IMR-90 (cell line): Measurements from ENCODE around the gene MYO9A. TPM values are rescaled to one million over a fixed set of nuclear protein-coding genes. Genes with fewer than 3 reads are reported as not detected.

Source experiments
- ATAC-seq: fragments of 200-7000 bp; cut with Tn5 transposase; 2 replicates; pipeline ENCODE4 v1.9.1; 2020; ENCODE audit warnings: low read depth, mild to moderate bottlenecking, moderate library complexity
- BruUV-seq: library from RNA; stranded (reverse); fragments of 400-500 nt; replicated peaks from 2 replicates; lab custom pipeline; 2021; lab: Mats Ljungman, UMichigan
- CTCF ChIA-PET: fragments of 300-600 bp; formaldehyde crosslinking; extraction: SDS; loops from one replicate; lab custom pipeline; 2021; ENCODE audit warnings: antibody characterized with exemption; lab: Yijun Ruan, JAX
- POLR2A ChIA-PET: fragments of 300-600 bp; sonication (Branson Sonifier 250); formaldehyde crosslinking; loops from one replicate; lab custom pipeline; 2022; ENCODE audit warnings: antibody characterized with exemption; ENCODE audit not compliant: unreplicated experiment; lab: Charles Lee
- DNase-seq: peaks from one replicate; pipeline ENCODE4 v3.0.0; 2013
- H2AFZ ChIP-seq: replicated peaks from 2 replicates; pipeline ENCODE3; 2013; ENCODE audit warnings: low read length, mild to moderate bottlenecking; ENCODE audit not compliant: poor library complexity
- H2AK5ac ChIP-seq: 2 replicates; pipeline ENCODE4 v1.6.1; 2013; ENCODE audit warnings: low read depth, low read length, inconsistent platforms
- H2AK9ac ChIP-seq: replicated peaks from 2 replicates; pipeline ENCODE3; 2013; ENCODE audit warnings: mild to moderate bottlenecking, low read depth, low read length, moderate library complexity; ENCODE audit not compliant: poor library complexity
- H2BK120ac ChIP-seq: 2 replicates; pipeline ENCODE4 v1.6.1; 2013; ENCODE audit warnings: low read depth, low read length, inconsistent platforms
- H2BK15ac ChIP-seq: 3 replicates; pipeline ENCODE4 v1.6.1; 2013; ENCODE audit warnings: low read depth, low read length, inconsistent platforms
- H2BK20ac ChIP-seq: 2 replicates; pipeline ENCODE4 v1.6.1; 2013; ENCODE audit warnings: low read depth, mild to moderate bottlenecking, inconsistent platforms, low read length, moderate library complexity
- H2BK5ac ChIP-seq: 2 replicates; pipeline ENCODE4 v1.6.1; 2013; ENCODE audit warnings: mild to moderate bottlenecking, low read depth, low read length, inconsistent platforms; ENCODE audit not compliant: poor library complexity, severe bottlenecking
- H3K14ac ChIP-seq: replicated peaks from 2 replicates; pipeline ENCODE4 v1.6.1; 2013; ENCODE audit warnings: low read depth, low read length, inconsistent platforms
- H3K18ac ChIP-seq: 2 replicates; pipeline ENCODE4 v1.6.1; 2013; ENCODE audit warnings: low read depth, low read length, control low read depth
- H3K23ac ChIP-seq: 2 replicates; pipeline ENCODE4 v1.6.1; 2013; ENCODE audit warnings: low read depth, low read length, inconsistent platforms
- H3K27ac ChIP-seq: 2 replicates; pipeline ENCODE4 v1.5.1; 2013; ENCODE audit warnings: mild to moderate bottlenecking, control low read depth, low read length; ENCODE audit not compliant: insufficient read depth
- H3K27me3 ChIP-seq: 2 replicates; pipeline ENCODE4 v1.6.1; 2013; ENCODE audit warnings: low read length; ENCODE audit not compliant: control insufficient read depth, insufficient read depth
- H3K36me3 ChIP-seq: 2 replicates; pipeline ENCODE4 v1.6.1; 2013; ENCODE audit warnings: low read length, mixed read lengths; ENCODE audit not compliant: control insufficient read depth, insufficient read depth
- H3K4ac ChIP-seq: 2 replicates; pipeline ENCODE4 v1.6.1; 2013; ENCODE audit warnings: low read depth, low read length, inconsistent platforms
- H3K4me1 ChIP-seq: 2 replicates; pipeline ENCODE4 v1.6.1; 2013; ENCODE audit warnings: low read length, mixed read lengths; ENCODE audit not compliant: control insufficient read depth, insufficient read depth
- H3K4me2 ChIP-seq: 2 replicates; pipeline ENCODE4 v1.6.1; 2013; ENCODE audit warnings: low read depth, mild to moderate bottlenecking, control low read depth, low read length, moderate library complexity
- H3K4me3 ChIP-seq: 2 replicates; pipeline ENCODE4 v1.5.1; 2013; ENCODE audit warnings: low read depth, mild to moderate bottlenecking, control low read depth, low read length, moderate library complexity; ENCODE audit not compliant: insufficient read depth
- H3K56ac ChIP-seq: 2 replicates; pipeline ENCODE4 v1.6.1; 2013; ENCODE audit warnings: low read length, inconsistent platforms; ENCODE audit not compliant: insufficient read depth; ENCODE audit errors: extremely low read depth
- H3K79me1 ChIP-seq, 2 experiments: 2 replicates each; pipeline ENCODE4 v1.6.1; 2013; ENCODE audit warnings: low read length in 2 of 2, inconsistent platforms in 1 of 2, low read depth in 1 of 2
- H3K9ac ChIP-seq: 2 replicates; pipeline ENCODE4 v1.6.1; 2013; ENCODE audit warnings: low read depth, low read length, control low read depth
- H3K9me1 ChIP-seq: 2 replicates; pipeline ENCODE4 v1.6.1; 2013; ENCODE audit warnings: low read length, inconsistent platforms; ENCODE audit not compliant: insufficient read depth
- H3K9me3 ChIP-seq: 2 replicates; pipeline ENCODE4 v1.6.1; 2013; ENCODE audit warnings: low read length; ENCODE audit not compliant: control insufficient read depth, insufficient read depth
- H4K20me1 ChIP-seq: 2 replicates; pipeline ENCODE4 v1.6.1; 2013; ENCODE audit warnings: low read length, inconsistent platforms; ENCODE audit not compliant: insufficient read depth
- H4K5ac ChIP-seq: 2 replicates; pipeline ENCODE4 v1.6.1; 2013; ENCODE audit warnings: mild to moderate bottlenecking, low read depth, low read length, control low read depth
- H4K8ac ChIP-seq, 2 experiments: 2 replicates each; pipeline ENCODE4 v1.6.1; 2013; ENCODE audit warnings: low read depth in 2 of 2, low read length in 2 of 2, control low read depth in 1 of 2, inconsistent platforms in 1 of 2
- H4K91ac ChIP-seq: 2 replicates; pipeline ENCODE4 v1.6.1; 2013; ENCODE audit warnings: low read depth, low read length, inconsistent platforms; ENCODE audit not compliant: insufficient read depth
- BHLHE40 ChIP-seq: fragments of 150-350 bp; IDR thresholded peaks from 2 replicates; pipeline ENCODE4 v1.6.1; 2016; ENCODE audit warnings: mild to moderate bottlenecking, low read depth, low read length
- CHD1 ChIP-seq: IDR thresholded peaks from 2 replicates; pipeline ENCODE4 v1.6.1; 2012; ENCODE audit warnings: low read depth, low read length, improper control_type of control experiment
- CTCF ChIP-seq: conservative IDR thresholded peaks from 2 replicates; pipeline ENCODE4 v1.5.1; 2012; ENCODE audit warnings: mild to moderate bottlenecking, low read depth, low read length, improper control_type of control experiment
- ELK1 ChIP-seq: fragments of 150-350 bp; IDR thresholded peaks from 2 replicates; pipeline ENCODE4 v1.6.1; 2016; ENCODE audit warnings: low read depth, mild to moderate bottlenecking, low read length, moderate library complexity, borderline replicate concordance
- FOS ChIP-seq: fragments of 150-350 bp; IDR thresholded peaks from 2 replicates; pipeline ENCODE4 v1.6.1; 2016; ENCODE audit warnings: low read depth, low read length
- MAZ ChIP-seq: IDR thresholded peaks from 2 replicates; pipeline ENCODE4 v1.6.1; 2012; ENCODE audit warnings: low read depth, mild to moderate bottlenecking, low read length, improper control_type of control experiment, moderate library complexity, borderline replicate concordance
- NFE2L2 ChIP-seq: fragments of 150-350 bp; IDR thresholded peaks from 2 replicates; pipeline ENCODE4 v1.6.1; 2016; ENCODE audit warnings: low read depth, mild to moderate bottlenecking, low read length
- POLR2A ChIP-seq: IDR thresholded peaks from 2 replicates; pipeline ENCODE4 v1.6.1; 2012; ENCODE audit warnings: mild to moderate bottlenecking, low read depth, low read length
- RAD21 ChIP-seq: IDR thresholded peaks from 2 replicates; pipeline ENCODE4 v1.6.1; 2012; ENCODE audit warnings: low read length, improper control_type of control experiment
- RCOR1 ChIP-seq: IDR thresholded peaks from 2 replicates; pipeline ENCODE4 v1.6.1; 2012; ENCODE audit warnings: mild to moderate bottlenecking, low read length, improper control_type of control experiment; ENCODE audit not compliant: insufficient replicate concordance
- SMC3 ChIP-seq: fragments of 150-350 bp; IDR thresholded peaks from 2 replicates; pipeline ENCODE4 v1.6.1; 2016; ENCODE audit warnings: low read depth, mild to moderate bottlenecking, antibody characterized with exemption, low read length, moderate library complexity
- USF2 ChIP-seq: fragments of 150-350 bp; IDR thresholded peaks from 2 replicates; pipeline ENCODE4 v1.6.1; 2017; ENCODE audit warnings: mild to moderate bottlenecking, antibody characterized with exemption, low read length, low read depth
- WGBS, 2 experiments: methylation state at CpG; one replicate each; pipeline versions ENCODE4 v1.1.5 to v1.1.7; 2013; ENCODE audit warnings: missing lambda C conversion rate in 2 of 2; ENCODE audit not compliant: insufficient read length in 1 of 2; ENCODE audit errors: extremely low coverage in 2 of 2; 5-methylcytosine and 5-hydroxymethylcytosine counted together
- dilution Hi-C: fragments of 300-500 bp; cut with HindIII; formaldehyde crosslinking; loops from one replicate; pipeline ENCODE4 v1.14.3; 2018; ENCODE audit warnings: low sequenced_read_pairs; ENCODE audit not compliant: unreplicated experiment
- in situ Hi-C: fragments of 300-500 bp; cut with MboI; formaldehyde crosslinking; loops from 3 replicates; pipeline ENCODE4 v1.14.3; 2019; ENCODE audit warnings: low sequenced_read_pairs, inconsistent platforms, mixed read lengths
- intact Hi-C: fragments of 100-400 bp; cut with micrococcal nuclease; formaldehyde crosslinking; loops from 2 replicates; pipeline ENCODE4 v1.10.0; 2022
- polyA plus RNA-seq, 3 experiments: library from polyadenylated mRNA; depleted of rRNA; stranded (reverse); fragments of >200 nt; gene quantifications; 2 replicates each; pipeline ENCODE4 v1.2.3, GENCODE V29; 2012; ENCODE audit warnings: low replicate concordance in 1 of 3
- total RNA-seq: library from RNA; depleted of rRNA; stranded (reverse); fragments of >200 nt; gene quantifications from 2 replicates; pipeline ENCODE4 v1.2.3, GENCODE V29; 2012

The MYO9A gene
- total and polyA plus RNA-seq, 2 of the 4 experiments (the other 2 are of a cell fraction), result 6.0 to 49.5 TPM

GRCh38 chr15:72110355-72110754 is 7.6 kb downstream of the MYO9A start:
- no peak overlapping the region for H3K4me3 ChIP-seq
- no peak overlapping the region for H3K23ac ChIP-seq
- H2BK20ac ChIP-seq, result no peak overlapping the region
- H3K4me1 ChIP-seq, result peaks cover 2% of the 10 kb centered on the region
- H4K20me1 ChIP-seq, result peaks cover 49% of the 10 kb centered on the region
- no peak overlapping the region for H4K91ac ChIP-seq
- H3K4me2 ChIP-seq, result no peak overlapping the region
- H3K9me3 ChIP-seq, result no peaks in the 10 kb centered on the region
- H3K36me3 ChIP-seq, result no peaks in the 10 kb centered on the region
- ATAC-seq (peak; percentile 54), DNase-seq (no peak)
- intact Hi-C loops, result no loop called here
- dilution Hi-C loops, result no loop called here
- no peak overlapping the region for H2AK9ac ChIP-seq
- WGBS, 2 experiments, result no CpG with 5 or more reads among the region's 3 CpGs
- H2BK15ac ChIP-seq, result no peak overlapping the region
- in situ Hi-C loops, result no loop called here
- POLR2A ChIA-PET, result no interaction called here
- CTCF ChIA-PET, result no interaction called here
- no TSS peak for BruUV-seq
- no peaks in the 10 kb centered on the region for H3K9me1 ChIP-seq
- H3K79me1 ChIP-seq, result peaks cover 17 to 56% of the 10 kb centered on the region in 2 experiments
- no peak overlapping the region for H3K4ac ChIP-seq
- H2AK5ac ChIP-seq, result no peak overlapping the region
- no peak overlapping the region for H4K8ac ChIP-seq
- H3K14ac ChIP-seq, result no peak overlapping the region
- no peak overlapping the region for H2BK5ac ChIP-seq
- H3K9ac ChIP-seq, result no peak overlapping the region
- H4K5ac ChIP-seq, result no peak overlapping the region
- TF ChIP-seq USF2 (no peak), NFE2L2 (no peak), BHLHE40 (no peak), RCOR1 (no peak), FOS (no peak), RAD21 (no peak), CTCF (no peak), MAZ (no peak), POLR2A (no peak), CHD1 (no peak), ELK1 (no peak), SMC3 (no peak)
- no peaks in the 10 kb centered on the region for H3K27me3 ChIP-seq
- no peak overlapping the region for H3K56ac ChIP-seq
- no peak overlapping the region for H3K18ac ChIP-seq
- H2BK120ac ChIP-seq, result no peak overlapping the region
- no peak overlapping the region for H3K27ac ChIP-seq
- no peak overlapping the region for H2AFZ ChIP-seq
